Coronary artery (tissue), 2 donors: ENCODE data around the gene MYO5C.

ENCODE experiments used
- DNase-seq: peaks from one replicate; pipeline ENCODE4 v3.0.0-alpha.2; 2017; ENCODE audit warnings: low spot score
- H3K27ac ChIP-seq, 2 donors: fragments of 200-600 bp; sonication (generic); one replicate each; pipeline ENCODE4 v1.5.1; 2016 to 2019
- H3K4me3 ChIP-seq: fragments of 200-600 bp; sonication (generic); 2 replicates; pipeline ENCODE4 v1.5.1; 2016; ENCODE audit warnings: mild to moderate bottlenecking, moderate library complexity
- TF ChIP-seq, protein P1 (sequence below): fragments of 200-600 bp; sonication (generic); IDR thresholded peaks from one replicate; pipeline ENCODE4 v1.5.1; 2019; ENCODE audit warnings: antibody characterized with exemption

MYO5C gene

DNA sequence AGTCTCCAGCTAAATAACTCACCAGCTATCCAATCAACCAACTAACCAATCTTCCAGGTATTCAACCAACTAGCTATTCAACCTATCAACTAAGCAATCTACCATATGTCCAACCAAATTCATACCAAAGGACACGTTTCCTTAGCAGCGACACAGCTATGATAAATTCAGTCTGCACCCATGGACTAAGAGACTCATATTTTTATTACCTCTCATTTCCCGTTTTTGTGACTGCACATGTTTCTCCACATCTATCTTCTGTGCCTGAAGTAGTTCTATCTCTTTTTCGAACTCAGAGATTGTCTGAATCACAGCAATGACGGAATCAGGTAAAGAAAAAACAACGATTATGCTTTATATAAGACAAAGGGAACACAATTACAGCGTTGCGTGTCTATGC is 70.4 kb downstream of the MYO5C start:
- TF ChIP-seq, protein P1, sequence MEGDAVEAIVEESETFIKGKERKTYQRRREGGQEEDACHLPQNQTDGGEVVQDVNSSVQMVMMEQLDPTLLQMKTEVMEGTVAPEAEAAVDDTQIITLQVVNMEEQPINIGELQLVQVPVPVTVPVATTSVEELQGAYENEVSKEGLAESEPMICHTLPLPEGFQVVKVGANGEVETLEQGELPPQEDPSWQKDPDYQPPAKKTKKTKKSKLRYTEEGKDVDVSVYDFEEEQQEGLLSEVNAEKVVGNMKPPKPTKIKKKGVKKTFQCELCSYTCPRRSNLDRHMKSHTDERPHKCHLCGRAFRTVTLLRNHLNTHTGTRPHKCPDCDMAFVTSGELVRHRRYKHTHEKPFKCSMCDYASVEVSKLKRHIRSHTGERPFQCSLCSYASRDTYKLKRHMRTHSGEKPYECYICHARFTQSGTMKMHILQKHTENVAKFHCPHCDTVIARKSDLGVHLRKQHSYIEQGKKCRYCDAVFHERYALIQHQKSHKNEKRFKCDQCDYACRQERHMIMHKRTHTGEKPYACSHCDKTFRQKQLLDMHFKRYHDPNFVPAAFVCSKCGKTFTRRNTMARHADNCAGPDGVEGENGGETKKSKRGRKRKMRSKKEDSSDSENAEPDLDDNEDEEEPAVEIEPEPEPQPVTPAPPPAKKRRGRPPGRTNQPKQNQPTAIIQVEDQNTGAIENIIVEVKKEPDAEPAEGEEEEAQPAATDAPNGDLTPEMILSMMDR: no peak
- Histone ChIP-seq H3K27ac (no peak overlapping the region), H3K4me3 (no peak overlapping the region)
- DNase-seq: no peak

DNA sequence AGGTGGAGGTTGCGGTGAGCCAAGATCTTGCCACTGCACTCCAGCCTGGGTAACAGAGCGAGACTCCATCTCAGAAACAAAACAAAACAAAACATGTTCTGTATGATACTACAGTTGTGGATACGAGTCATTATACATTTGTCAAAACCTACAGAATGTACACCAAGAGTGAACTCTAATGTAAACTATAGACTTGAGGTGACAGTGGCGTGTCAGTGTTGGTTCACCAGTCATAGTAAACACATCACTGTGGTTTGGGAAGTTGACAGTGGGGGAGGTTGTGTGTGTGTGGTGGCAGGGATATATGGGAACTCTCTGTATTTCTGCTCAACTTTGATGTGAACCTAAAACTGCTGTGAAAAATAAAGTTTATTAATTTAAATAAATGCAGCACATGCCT is 71.4 kb downstream of the MYO5C start:
- TF ChIP-seq, protein P1: no peak
- no peak for DNase-seq
- Histone ChIP-seq H3K27ac (no peak overlapping the region), H3K4me3 (no peak overlapping the region)

DNA sequence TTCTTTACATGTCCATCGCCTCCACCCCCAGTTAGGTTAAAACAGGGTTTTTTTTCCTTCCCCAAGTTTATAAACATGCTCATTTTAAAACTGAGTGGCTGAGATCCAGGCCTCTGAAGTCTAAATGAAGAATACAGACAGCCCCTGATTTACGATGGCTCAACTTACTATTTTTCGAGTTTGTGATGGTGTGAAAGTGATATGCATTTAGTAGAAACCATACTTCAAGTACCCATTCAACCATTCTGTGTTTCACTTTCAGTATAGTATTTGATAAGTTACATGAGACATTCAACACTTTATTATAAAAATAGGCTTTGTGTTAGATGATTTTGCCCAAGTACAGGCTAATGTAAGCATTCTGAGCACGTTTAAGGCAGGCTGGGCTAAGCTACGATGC is 73.9 kb downstream of the MYO5C start:
- no peak overlapping the region for H3K4me3 ChIP-seq
- TF ChIP-seq, protein P1: no peak
- no peak overlapping the region for H3K27ac ChIP-seq
- DNase-seq: no peak

DNA sequence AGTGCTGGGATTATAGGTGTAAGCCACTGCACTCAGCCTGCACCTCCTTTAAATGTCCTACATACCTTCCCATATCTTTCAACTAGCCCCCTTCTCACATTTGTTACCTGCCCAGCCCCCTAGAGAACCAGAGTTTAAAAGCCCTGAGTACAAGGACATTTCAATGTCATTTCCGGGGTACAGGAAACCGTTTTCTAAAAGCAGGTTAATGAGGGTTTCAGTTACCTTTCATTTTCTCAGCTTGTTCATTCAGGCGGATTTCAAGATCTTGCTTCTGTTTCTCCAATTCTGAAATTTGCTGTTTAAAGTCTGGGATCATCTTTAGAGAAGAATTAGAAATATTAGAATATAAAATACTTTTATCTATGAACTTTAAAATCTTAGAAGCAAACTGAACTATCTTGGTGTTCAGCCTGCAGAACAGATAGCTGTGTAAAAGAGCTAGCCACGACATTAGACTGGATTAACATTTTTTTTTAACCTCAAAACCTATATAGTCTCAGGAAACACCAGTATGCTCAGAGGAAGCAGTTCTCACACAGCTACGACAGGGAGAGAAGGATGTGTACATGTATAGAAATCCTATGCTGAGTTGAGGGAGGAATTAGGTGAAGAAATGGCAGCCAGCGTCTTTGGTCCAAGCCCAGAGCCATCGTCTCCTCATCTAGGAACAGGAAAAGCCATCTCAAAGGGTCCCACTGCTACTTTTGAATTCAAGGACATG is 74.5 kb downstream of the MYO5C start:
- TF ChIP-seq, protein P1: no peak
- DNase-seq: no peak
- Histone ChIP-seq H3K4me3 (no peak overlapping the region), H3K27ac (no peak overlapping the region)

DNA sequence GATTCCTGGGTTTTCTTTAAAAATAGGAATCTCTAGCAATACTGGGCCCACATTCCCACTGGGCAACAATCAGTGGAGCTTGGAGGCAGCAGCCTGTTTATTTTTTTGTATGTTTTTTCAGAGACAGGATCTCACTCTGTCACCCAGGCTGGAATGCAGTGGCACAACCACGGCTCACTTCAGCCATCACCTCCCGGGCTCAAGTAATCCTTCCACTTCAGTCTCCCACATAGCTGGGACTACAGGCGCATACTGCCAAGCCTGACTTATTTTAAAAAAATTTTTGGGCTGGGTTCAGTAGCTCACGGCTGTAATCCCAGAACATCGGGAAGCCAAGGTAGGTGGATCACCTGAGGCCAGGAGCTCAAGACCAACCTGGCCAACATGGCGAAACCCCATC is 75.4 kb downstream of the MYO5C start:
- H3K4me3 ChIP-seq: no peak overlapping the region
- TF ChIP-seq, protein P1: no peak
- no peak overlapping the region for H3K27ac ChIP-seq
- DNase-seq: no peak

DNA sequence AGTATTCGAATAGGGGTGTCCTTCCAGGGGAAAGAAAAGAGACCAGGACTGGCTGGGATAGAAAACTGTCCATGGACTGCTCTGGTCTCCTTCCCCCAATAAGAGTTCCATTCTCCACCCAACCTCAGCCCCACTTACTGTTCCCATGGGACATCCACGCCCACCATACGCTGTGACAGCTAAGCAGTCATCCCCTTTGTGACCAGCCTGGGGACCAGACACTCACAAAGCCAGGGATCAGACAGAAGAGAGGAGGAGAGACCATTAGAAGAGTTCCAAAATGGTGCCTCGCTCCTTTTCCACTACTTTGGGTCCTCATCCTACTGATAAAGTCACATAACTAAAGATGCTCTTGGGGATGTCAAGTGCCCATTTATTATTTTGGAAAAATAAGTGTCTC is 76.8 kb downstream of the MYO5C start:
- Histone ChIP-seq H3K4me3 (no peak overlapping the region), H3K27ac (no peak overlapping the region)
- no peak for DNase-seq
- TF ChIP-seq, protein P1: no peak

DNA sequence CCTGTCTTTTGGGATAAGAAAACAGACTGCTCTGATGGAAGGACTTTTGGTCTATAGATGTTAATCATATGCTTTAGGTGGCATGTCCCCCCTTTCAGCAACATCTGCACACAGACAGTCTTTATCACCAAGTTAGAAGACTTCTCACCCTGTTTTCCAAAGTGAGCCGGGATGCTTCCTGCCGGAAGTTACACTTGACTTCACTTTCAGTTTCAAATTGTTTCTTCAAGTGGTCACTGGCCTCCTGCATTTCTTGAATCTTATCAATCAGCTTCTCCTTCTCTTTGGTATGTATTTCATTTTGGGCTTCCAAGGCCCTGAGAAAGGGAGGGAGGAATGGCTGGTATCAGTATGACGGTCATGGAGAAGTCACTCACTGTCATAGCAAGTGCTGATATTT is 77.2 kb downstream of the MYO5C start:
- DNase-seq: no peak
- H3K4me3 ChIP-seq: no peak overlapping the region
- TF ChIP-seq, protein P1: no peak
- H3K27ac ChIP-seq: no peak overlapping the region
